ENCODE measurements around the gene DGCR2.

DNA sequence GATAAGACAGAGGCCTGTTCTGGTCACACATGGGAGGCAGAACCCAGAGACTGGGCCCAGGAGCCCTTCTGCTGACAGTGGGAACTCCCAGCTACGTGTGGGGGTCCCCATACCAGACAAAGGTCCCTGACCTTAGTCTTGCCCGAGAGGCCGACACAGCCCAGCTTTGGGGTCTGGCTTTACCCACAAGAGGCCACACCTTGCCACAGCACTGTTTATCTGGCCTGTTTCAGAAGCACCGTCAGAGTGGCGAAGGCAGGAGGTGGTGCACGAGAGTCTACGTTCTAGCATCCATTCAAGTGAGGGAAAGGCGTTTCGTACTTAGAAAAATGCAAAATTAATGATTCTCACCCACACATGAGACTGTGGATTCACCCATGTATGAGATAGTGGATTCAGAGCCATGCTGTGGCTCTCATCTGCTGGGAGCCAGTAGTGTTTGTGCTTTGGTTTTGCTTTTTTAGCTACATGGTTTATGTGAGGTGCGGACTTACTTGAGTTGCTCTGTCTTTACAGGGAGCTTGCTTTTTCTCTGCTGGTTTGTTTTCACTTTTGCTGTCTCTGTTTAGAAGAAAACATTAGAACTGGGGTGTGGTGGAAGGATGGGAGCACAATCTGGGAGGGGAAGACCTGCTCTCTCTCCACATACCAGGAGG lies 129.5 kb downstream of the DGCR2 start:
- TF ChIP-seq, protein P1, sequence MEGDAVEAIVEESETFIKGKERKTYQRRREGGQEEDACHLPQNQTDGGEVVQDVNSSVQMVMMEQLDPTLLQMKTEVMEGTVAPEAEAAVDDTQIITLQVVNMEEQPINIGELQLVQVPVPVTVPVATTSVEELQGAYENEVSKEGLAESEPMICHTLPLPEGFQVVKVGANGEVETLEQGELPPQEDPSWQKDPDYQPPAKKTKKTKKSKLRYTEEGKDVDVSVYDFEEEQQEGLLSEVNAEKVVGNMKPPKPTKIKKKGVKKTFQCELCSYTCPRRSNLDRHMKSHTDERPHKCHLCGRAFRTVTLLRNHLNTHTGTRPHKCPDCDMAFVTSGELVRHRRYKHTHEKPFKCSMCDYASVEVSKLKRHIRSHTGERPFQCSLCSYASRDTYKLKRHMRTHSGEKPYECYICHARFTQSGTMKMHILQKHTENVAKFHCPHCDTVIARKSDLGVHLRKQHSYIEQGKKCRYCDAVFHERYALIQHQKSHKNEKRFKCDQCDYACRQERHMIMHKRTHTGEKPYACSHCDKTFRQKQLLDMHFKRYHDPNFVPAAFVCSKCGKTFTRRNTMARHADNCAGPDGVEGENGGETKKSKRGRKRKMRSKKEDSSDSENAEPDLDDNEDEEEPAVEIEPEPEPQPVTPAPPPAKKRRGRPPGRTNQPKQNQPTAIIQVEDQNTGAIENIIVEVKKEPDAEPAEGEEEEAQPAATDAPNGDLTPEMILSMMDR (conservative IDR thresholded peaks at IDR 0.05): no peak
- no peak for TF ChIP-seq ZFX (IDR thresholded peaks at IDR 0.05)

Data from C4-2B (cell line).